Vagina (tissue), 2 donors: ENCODE measurements around the gene TEX51.

Experiments
- POLR2A ChIP-seq, 2 donors: fragments of 450-650 bp; IDR thresholded peaks; one replicate each; pipeline ENCODE4 v1.6.1; 2017; ENCODE audit warnings: antibody characterized with exemption in 2 of 2, mild to moderate bottlenecking in 2 of 2, moderate library complexity in 2 of 2
- POLR2AphosphoS5 ChIP-seq, 2 donors: sonication (generic); formaldehyde crosslinking; IDR thresholded peaks; one replicate each; pipeline ENCODE4 v1.9.0; 2017; ENCODE audit warnings: antibody characterized with exemption in 2 of 2, mild to moderate bottlenecking in 2 of 2, low read depth in 1 of 2; ENCODE audit not compliant: insufficient read depth in 1 of 2
- TF ChIP-seq, protein P1 (sequence below), 3 experiments: fragments of 450-650 bp in 2 of 3; fragments of 200-600 bp in 1 of 3; sonication (generic) in 1 of 3; IDR thresholded peaks; one replicate each; pipeline ENCODE4 v1.5.1; 2017 to 2019; ENCODE audit warnings: antibody characterized with exemption in 3 of 3, mild to moderate bottlenecking in 2 of 3, moderate library complexity in 2 of 3

DNA sequence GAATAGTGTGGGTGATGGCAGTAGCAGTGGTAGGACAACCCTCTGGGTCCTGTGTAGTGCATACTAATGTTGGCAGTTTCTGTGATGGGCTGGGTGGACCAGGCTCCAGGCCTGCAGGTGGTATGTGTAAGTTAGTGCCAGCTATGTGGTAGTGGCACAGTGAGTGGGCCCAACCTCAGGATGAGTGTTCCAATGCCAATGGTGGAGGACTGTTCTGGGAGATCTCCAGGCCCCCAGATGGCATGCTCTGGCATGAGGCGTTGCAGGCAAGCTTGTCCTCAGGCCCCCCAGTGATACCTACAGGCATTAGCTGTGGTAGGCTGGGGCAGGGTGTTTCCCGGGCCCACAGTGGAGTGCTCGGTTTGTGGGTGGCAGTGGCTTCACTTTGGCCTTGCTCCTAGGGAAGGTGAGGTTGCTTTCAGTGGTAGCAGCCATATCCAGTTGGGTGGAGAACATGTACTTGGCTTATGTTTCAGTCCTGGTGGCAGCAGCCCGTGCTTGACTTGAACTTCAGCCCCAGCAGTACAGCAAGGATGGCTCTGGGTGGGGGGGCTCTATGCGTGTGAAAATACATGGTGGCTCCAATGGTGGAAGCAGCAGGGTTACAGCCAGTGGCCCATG, 32.4 kb downstream of the TEX51 start:
- TF ChIP-seq, protein P1, sequence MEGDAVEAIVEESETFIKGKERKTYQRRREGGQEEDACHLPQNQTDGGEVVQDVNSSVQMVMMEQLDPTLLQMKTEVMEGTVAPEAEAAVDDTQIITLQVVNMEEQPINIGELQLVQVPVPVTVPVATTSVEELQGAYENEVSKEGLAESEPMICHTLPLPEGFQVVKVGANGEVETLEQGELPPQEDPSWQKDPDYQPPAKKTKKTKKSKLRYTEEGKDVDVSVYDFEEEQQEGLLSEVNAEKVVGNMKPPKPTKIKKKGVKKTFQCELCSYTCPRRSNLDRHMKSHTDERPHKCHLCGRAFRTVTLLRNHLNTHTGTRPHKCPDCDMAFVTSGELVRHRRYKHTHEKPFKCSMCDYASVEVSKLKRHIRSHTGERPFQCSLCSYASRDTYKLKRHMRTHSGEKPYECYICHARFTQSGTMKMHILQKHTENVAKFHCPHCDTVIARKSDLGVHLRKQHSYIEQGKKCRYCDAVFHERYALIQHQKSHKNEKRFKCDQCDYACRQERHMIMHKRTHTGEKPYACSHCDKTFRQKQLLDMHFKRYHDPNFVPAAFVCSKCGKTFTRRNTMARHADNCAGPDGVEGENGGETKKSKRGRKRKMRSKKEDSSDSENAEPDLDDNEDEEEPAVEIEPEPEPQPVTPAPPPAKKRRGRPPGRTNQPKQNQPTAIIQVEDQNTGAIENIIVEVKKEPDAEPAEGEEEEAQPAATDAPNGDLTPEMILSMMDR (IDR thresholded peaks at IDR 0.05) = no peak
- TF ChIP-seq POLR2A (IDR thresholded peaks at IDR 0.05) (no peak), POLR2AphosphoS5 (IDR thresholded peaks at IDR 0.05; ENCODE audit: insufficient read depth in 1 of 2, low read depth in 1 of 2) (no peak)
